GM19324 (cell line): ENCODE data around the gene ZNF627.
"Not testable (repeated sequence)": the region's sequence is repeated elsewhere in the genome, so short reads cannot be mapped to it uniquely, and the experiment has no call there.

Experiments
- ATAC-seq: cut with Tn5 transposase; IDR thresholded peaks from one replicate; pipeline ENCODE4 v1.9.1; 2021; ENCODE audit warnings: mild to moderate bottlenecking, moderate library complexity; ENCODE audit not compliant: unreplicated experiment, low FRiP score

ZNF627 gene

GRCh38 chr19:11573763-11574162, 23.5 kb upstream of the ZNF627 start:
- ATAC-seq, result not testable (repeated sequence)

GRCh38 chr19:11574689-11575088, 22.6 kb upstream of the ZNF627 start:
- ATAC-seq, result no peak

DNA sequence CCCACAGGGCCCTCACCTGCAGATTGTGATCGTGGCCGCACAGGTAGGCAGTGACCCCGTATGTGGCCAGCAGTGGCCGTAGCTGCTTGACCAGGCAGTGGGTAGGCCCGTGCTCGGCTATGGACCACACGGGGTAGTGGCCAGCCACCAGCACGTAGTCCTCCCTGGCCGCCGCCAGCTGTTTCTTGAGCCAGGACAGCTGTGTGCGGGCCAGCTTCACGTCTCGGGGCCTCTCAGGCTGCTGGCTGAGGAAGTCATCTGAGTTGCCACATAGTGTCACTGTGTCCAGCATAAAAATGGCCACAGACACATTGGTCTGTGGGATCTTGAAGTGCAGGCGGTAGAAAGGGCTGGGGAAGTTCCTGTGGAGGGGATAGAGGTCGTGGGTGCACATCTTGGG, 21.1 kb upstream of the ZNF627 start:
- no peak for ATAC-seq

- no peak for ATAC-seq
These were observed 19.6 kb upstream of the ZNF627 start, which contains the start of gene ACP5 for GRCh38 chr19:11577451-11578257. TSS of gene ACP5 (minus strand) at chr19:11577645. CDS start at chr19:11577317, 328 bp downstream.

- ATAC-seq, result peak; percentile 46
These were observed 18.8 kb upstream of the ZNF627 start for GRCh38 chr19:11578258-11579142.

- no peak for ATAC-seq
These were observed 17.2 kb upstream of the ZNF627 start for GRCh38 chr19:11580116-11580515.

GRCh38 chr19:11581740-11582139, 15.5 kb upstream of the ZNF627 start:
- ATAC-seq, result peak; percentile 68

DNA sequence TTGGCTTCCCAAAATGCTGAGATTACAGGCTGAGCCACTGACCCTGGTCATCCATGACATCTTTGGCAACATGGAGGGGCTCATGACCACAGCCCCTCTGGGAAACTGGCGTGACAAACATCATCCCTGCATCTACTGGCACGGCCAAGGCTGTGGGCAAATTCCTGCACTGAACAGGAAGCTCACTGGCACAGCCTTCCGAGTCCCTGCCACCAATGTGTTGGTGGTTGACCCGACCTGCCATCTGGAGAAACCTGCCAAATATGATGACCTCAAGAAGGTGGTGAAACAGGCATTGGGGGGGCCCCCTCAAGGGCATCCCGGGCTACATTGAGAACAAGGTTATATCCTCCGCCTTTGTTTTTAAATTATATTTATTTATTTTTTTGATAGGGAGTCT, 11.0 kb upstream of the ZNF627 start:
- ATAC-seq, result no peak

- ATAC-seq, result no peak
These were observed 9.8 kb upstream of the ZNF627 start for GRCh38 chr19:11587302-11587974.

DNA sequence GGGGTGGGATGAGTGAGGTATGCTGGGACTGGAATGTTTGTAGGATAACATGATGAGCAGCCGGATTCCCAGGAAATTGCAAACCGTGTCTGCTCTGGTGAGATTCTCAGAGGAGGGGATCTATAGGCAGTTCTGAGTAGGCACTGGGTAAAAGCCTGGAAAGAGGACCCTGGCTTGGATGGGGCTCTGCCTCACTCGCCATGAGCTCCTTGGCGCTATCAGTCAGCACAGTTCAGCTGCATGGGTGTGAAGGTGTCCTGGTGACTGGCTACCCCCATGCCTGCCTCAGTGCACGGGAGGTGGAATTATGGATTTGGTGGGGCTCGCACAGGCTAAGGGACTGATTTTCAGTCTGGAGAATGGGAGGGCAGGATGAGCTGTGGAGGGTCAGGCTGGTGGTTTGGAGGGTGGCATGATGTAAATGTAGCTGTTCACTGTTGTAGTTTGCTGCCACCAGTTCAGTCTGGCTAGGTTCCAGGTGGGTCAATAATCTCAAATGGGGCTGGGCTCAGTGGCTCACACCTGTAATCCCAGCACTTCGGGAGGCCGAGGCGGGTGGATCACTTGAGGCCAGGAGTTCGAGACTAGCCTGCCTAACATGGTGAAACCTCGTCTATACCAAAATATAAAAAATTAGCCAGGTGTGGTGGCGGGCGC, 9.2 kb upstream of the ZNF627 start:
- ATAC-seq, result no peak

DNA sequence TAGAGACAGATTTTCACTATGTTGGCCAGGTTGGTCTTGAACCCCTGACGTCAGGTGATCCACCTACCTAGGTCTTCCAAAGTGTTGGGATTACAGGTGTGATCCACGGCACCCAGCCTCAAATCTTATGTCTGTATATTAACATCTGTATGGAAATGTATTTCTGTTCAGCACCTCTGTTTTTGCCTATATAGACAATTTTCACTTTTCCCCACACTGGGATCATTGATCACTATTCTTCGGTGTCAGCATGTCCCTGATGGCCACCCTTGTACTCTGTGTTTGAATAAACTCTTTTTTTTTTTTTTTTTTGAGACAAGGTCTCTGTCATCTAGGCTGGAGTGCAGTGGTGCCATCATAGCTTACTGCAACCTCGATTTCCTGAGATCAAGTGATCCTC, 3.2 kb upstream of the ZNF627 start:
- ATAC-seq, result no peak

GRCh38 chr19:11596156-11596555, 1.1 kb upstream of the ZNF627 start:
- ATAC-seq, result no peak

- no peak for ATAC-seq
These were observed 810 bp downstream of the ZNF627 start for GRCh38 chr19:11598103-11598483.

DNA sequence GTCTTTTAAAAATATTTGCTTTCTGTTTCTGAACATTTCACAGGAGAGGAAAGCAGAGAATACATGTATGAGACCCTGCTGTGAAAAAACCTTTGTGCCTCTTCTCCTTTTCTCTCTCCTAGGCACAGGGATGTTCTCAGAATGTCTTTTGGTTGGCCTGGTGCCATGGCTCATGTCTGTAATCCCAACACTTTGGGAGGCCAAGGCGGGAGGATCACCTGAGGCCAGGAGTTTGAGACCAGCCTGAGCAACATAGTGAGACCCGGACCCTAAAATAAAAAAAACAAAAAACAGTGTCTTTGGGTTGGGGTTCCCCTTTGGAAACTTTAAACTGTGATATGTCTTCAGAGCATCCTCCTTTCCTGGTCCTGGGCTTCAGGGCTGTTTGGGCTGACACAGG, 1.5 kb downstream of the ZNF627 start:
- ATAC-seq, result no peak

DNA sequence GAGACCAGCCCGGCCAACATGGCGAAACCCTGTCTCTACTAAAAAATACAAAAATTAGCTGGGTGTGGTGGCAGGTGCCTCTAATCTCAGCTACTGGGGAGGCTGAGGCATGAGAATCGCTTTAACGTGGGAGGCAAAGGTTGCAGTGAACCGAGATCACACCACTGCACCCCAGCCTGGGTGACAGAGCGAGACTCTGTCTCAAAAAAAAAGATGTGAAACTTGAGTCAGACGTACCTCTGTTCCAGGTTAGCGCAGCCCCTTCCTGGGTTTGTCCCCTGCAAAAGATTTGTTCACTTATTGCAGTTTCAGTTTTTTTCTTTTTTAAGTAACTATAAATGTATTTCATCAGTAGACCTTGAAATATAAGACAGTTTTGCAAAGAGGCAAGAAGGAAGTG, 2.4 kb downstream of the ZNF627 start:
- ATAC-seq, result not testable (repeated sequence)

- ATAC-seq, result no peak
These were observed 9.2 kb downstream of the ZNF627 start for GRCh38 chr19:11606484-11606883.

GRCh38 chr19:11611730-11612129, 14.4 kb downstream of the ZNF627 start:
- ATAC-seq, result no peak

DNA sequence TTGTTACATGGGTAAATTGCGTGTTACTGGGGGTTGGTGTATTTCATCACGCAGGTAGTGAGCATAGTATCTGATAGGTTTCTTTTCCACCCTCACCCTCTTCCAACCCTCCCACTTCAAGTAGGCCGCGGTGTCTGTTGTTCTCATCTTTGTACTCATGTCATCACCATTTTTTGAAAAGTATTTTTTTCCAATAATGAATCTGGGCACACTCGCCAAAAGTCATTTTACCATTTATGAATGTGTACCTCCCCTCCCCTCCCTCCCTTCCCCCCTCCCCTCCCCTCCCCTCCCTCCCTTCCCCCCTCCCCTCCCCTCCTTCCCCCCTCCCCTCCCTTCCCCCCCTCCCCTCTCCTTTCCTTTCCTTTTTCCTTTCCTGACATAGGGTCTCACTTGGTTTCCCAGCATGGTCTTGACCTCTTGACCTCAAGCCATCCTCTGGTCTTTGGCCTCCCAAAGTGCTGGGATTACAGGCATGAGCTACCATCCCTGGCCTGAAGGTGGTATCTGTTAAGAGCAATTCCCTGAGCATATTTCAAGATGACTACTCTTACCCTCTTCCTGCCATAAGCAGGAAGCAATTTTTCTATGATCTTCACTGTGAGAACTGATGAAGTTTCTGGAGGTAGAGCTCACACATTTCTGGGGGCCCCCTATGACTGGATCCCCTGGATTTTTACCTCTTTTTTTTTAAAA, 15.7 kb downstream of the ZNF627 start:
- no peak for ATAC-seq

DNA sequence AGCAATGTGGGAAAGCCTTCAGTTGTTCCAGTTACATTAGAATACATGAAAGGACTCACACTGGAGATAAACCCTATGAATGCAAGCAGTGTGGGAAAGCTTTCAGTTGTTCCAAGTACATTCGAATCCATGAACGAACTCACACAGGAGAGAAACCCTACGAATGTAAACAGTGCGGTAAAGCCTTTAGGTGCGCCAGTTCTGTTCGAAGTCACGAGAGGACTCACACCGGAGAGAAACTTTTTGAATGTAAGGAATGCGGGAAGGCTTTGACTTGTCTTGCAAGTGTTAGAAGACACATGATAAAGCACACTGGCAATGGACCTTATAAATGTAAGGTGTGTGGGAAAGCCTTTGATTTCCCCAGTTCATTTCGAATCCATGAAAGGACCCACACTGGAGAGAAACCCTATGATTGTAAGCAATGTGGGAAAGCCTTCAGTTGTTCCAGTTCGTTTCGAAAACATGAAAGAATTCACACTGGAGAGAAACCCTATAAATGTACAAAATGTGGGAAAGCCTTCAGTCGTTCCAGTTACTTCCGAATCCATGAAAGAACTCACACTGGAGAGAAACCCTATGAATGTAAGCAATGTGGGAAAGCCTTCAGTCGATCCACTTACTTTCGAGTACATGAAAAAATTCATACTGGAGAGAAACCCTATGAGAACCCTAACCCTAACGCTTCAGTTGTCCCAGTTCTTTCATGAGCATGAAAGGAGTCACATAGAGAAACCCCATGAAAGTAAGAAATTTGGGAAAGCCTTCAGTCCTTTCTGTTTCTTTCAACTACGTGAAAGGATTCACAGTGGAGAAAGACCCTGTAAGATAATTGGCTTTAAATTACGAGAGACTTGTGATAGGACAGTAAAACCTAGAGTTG, 20.1 kb downstream of the ZNF627 start:
- ATAC-seq, result no peak
